H1 (cell line): ENCODE results near the gene OCIAD1. TPM values are rescaled to one million over a fixed set of nuclear protein-coding genes. Genes with fewer than 3 reads are reported as not detected.

Experiments used
- CEBPB ChIP-seq: IDR thresholded peaks from 2 replicates; pipeline ENCODE4 v1.6.1; 2012; ENCODE audit warnings: low read depth, low read length
- MAX ChIP-seq: IDR thresholded peaks from 2 replicates; pipeline ENCODE4 v1.6.1; 2012; ENCODE audit warnings: inconsistent platforms
- SP4 ChIP-seq: IDR thresholded peaks from 2 replicates; pipeline ENCODE4 v1.6.1; 2012; ENCODE audit warnings: low read length, inconsistent platforms
- USF2 ChIP-seq: IDR thresholded peaks from 2 replicates; pipeline ENCODE4 v1.6.1; 2011; ENCODE audit warnings: low read length, improper control_type of control experiment
- polyA plus RNA-seq, 7 experiments: library from polyadenylated mRNA; depleted of rRNA in 3 of 7; stranded (reverse) in 5 of 7; unstranded in 2 of 7; fragments of >200 nt in 5 of 7; fragments of 200-250 nt in 2 of 7; gene quantifications; 1 replicate in 5 of 7; 2 replicates in 1 of 7; 4 replicates in 1 of 7; pipeline versions ENCODE4 v1.2.1 to v1.2.3, GENCODE V29; 2011 to 2013; ENCODE audit warnings: missing spikeins in 2 of 7, mixed read lengths in 2 of 7
- total RNA-seq: library from RNA; stranded (reverse); fragmentation: NEBNext Ultra II Directional; extraction: Animal tissue kit (Norgen Biotek cat#: 25700); gene quantifications from 2 replicates; pipeline ENCODE4 v1.2.1, GENCODE V29; 2021

OCIAD1 gene
- total and polyA plus RNA-seq, 2 of the 8 experiments (the other 6 are each of a cell fraction or from before 2014, with no cell fraction given), result 79.9 to 163 TPM

GRCh38 chr4:48898733-48899431 lies 68.0 kb downstream of the OCIAD1 start (continued):
- no peak for TF ChIP-seq USF2
- TF ChIP-seq SP4, result no peak
- no peak for TF ChIP-seq MAX
- TF ChIP-seq CEBPB, result no peak
- TF ChIP-seq, all 59 proteins: peak for 0
